ENCODE data around the gene KLHL21.

The KLHL21 gene

GRCh38 chr1:6546326-6546725 is 56.3 kb downstream of the KLHL21 start:
- no peak for DNase-seq

- no peak for DNase-seq
These were observed 57.2 kb downstream of the KLHL21 start for GRCh38 chr1:6545276-6546112.

GRCh38 chr1:6544831-6545230 is 57.8 kb downstream of the KLHL21 start:
- DNase-seq = no peak
